ENCODE results near the gene OXTR.

DNA sequence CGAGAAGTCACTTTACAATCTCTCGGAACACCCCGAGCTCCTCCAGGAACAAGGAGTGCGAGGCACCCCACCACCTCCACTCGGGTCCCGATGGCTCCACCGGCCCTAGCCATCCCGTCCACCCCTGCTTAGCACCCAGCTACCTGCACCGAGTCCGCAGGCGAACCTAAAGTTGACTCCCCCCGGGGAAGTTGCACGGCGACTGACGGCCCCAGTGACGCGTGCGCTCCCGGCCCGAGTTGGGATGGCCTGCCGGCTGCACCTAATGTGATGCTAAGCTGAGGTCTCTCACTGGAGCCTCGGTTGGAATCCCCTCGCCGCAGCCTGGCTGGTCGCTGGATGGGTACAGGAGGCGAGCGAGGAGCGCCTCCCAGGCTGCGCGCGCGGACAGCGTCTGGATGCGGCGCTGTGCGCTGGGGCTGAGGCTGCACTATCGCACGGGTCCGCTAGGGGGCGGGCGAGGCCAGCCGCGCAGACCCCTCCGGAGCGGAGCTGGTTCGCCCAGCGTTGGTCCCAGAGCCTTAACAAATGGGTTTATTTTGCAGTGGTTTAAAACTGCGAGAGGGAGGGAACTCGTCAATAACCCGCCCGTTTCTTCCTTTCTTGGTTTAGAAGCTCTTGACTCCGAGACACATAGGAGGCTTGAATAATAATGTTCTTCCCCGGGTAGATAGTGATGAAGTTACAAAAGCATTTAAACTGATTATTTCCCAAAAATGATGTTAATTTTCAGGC is at the start of gene OXTR:
- TF ChIP-seq, protein P1, sequence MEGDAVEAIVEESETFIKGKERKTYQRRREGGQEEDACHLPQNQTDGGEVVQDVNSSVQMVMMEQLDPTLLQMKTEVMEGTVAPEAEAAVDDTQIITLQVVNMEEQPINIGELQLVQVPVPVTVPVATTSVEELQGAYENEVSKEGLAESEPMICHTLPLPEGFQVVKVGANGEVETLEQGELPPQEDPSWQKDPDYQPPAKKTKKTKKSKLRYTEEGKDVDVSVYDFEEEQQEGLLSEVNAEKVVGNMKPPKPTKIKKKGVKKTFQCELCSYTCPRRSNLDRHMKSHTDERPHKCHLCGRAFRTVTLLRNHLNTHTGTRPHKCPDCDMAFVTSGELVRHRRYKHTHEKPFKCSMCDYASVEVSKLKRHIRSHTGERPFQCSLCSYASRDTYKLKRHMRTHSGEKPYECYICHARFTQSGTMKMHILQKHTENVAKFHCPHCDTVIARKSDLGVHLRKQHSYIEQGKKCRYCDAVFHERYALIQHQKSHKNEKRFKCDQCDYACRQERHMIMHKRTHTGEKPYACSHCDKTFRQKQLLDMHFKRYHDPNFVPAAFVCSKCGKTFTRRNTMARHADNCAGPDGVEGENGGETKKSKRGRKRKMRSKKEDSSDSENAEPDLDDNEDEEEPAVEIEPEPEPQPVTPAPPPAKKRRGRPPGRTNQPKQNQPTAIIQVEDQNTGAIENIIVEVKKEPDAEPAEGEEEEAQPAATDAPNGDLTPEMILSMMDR (IDR thresholded peaks at IDR 0.05) = peak in 5 of 7 experiments; percentile 68 to 99 (median 97)
- no peak for TF ChIP-seq EP300 (IDR thresholded peaks at IDR 0.05)
- TF ChIP-seq POLR2A (IDR thresholded peaks at IDR 0.05) = no peak
- TF ChIP-seq POLR2AphosphoS5 (IDR thresholded peaks at IDR 0.05) = no peak
